ENCODE data around the gene UBAP2L. TPM values are rescaled to one million over a fixed set of nuclear protein-coding genes. Genes with fewer than 3 reads are reported as not detected.

UBAP2L gene, protein sequence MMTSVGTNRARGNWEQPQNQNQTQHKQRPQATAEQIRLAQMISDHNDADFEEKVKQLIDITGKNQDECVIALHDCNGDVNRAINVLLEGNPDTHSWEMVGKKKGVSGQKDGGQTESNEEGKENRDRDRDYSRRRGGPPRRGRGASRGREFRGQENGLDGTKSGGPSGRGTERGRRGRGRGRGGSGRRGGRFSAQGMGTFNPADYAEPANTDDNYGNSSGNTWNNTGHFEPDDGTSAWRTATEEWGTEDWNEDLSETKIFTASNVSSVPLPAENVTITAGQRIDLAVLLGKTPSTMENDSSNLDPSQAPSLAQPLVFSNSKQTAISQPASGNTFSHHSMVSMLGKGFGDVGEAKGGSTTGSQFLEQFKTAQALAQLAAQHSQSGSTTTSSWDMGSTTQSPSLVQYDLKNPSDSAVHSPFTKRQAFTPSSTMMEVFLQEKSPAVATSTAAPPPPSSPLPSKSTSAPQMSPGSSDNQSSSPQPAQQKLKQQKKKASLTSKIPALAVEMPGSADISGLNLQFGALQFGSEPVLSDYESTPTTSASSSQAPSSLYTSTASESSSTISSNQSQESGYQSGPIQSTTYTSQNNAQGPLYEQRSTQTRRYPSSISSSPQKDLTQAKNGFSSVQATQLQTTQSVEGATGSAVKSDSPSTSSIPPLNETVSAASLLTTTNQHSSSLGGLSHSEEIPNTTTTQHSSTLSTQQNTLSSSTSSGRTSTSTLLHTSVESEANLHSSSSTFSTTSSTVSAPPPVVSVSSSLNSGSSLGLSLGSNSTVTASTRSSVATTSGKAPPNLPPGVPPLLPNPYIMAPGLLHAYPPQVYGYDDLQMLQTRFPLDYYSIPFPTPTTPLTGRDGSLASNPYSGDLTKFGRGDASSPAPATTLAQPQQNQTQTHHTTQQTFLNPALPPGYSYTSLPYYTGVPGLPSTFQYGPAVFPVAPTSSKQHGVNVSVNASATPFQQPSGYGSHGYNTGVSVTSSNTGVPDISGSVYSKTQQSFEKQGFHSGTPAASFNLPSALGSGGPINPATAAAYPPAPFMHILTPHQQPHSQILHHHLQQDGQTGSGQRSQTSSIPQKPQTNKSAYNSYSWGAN
- total RNA-seq (2014; rRNA removed; shearing (Covaris generic)): 157 and 164 TPM in 2 replicates
- polyA plus RNA-seq (2016; fragmentation: Nextera tagmentation; extraction: Ambion mirVana): 94.9 and 98.5 TPM in 2 replicates
- long read RNA-seq, partial matches to known transcripts: 3 of 9 reads
- long read RNA-seq, other reads (novel, unspliced or antisense): 5 of 9 reads

DNA sequence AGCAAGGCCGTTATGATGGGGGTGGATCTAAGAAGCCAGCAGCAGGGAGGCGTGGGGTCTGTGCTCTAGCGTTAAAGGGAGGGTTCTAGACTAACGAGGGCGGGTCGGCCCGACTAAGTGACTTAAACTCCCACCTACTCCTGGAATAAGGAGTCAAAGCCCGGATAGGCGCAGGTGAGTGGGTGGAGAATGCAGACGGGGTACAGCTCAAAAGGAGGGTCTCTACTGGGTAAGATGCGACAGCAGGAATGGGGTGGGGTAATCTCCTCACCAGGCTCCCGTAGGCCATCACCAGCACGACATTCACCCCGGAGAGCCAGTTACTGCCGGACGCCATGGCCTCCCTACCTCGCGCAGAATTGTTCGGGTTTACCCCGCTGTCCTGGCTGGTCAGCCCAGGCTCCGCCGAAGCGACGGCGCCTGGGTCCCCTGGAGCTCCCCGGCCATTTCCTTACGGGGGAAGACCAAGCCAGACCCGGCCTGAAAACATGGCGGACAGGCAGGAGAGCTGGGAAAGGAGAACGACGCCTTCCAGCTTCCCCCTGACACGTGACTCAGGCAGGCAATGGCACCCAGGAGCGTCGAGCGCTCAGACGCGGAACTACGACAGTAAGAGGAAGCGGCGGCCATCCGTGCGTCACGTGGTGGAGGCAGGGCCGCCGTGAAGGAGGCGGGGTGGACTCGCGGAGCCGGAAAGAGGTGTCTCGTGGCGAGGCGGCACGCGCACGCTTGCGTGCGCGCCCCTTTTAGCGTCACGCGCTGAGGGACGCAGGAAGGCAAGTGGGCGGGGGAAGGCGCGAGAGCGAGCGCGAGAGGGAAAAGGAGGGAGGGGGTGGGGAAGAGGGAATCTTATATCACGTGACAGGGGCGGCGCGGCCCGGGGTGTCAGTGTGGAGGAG is at the start of gene UBAP2L:
Gene UBAP2L, plus strand, starts transcription at position 885 of the 899 bp plus-strand sequence. CDS start 4,169 bp downstream, outside the sequence.
- peaks cover 4% of the 10 kb centered on the region; the same call in 1 of the 3 replicates for H3K9me3 Mint-ChIP-seq
- H3K36me3 Mint-ChIP-seq (ENCODE audit: low read depth): peaks cover 71% of the 10 kb centered on the region
- Histone ChIP-seq H3K36me3 (ENCODE audit: insufficient read depth) (peaks cover 19% of the 10 kb centered on the region), H3K27me3 (ENCODE audit: insufficient read depth) (no peaks in the 10 kb centered on the region), H3K27ac (ENCODE audit: low read depth) (peak within 1 kb of the TSS; percentile 99), H3F3A (replicated peaks; ENCODE audit: low read depth) (peaks cover 9% of the 10 kb centered on the region; the same call in 1 of the 2 replicates), H3K79me2 (replicated peaks; ENCODE audit: insufficient read depth) (peaks cover 91% of the 10 kb centered on the region), H3K4me1 (ENCODE audit: insufficient read depth) (peaks cover 41% of the 10 kb centered on the region), H2AFZ (peak within 1 kb of the TSS; percentile 70; the same call in 1 of the 2 replicates), H3K4me2 (peak within 1 kb of the TSS; percentile 94), H4K20me1 (replicated peaks; ENCODE audit: insufficient read depth) (peaks cover 6% of the 10 kb centered on the region), H3K4me3 (peak within 1 kb of the TSS; percentile 75), H3K9me2 (ENCODE audit: insufficient read depth) (no peaks in the 10 kb centered on the region)
- peak within 1 kb of the TSS; percentile 100 for H3K27ac Mint-ChIP-seq
- DNase-seq (ENCODE audit: low spot score): peak; percentile 99
- ATAC-seq: peak; percentile 86
- peaks cover 16% of the 10 kb centered on the region for H3K27me3 Mint-ChIP-seq (ENCODE audit: insufficient read depth, low read depth, poor library complexity)
- peak within 1 kb of the TSS; percentile 99 for H3K4me3 Mint-ChIP-seq
- peaks cover 30% of the 10 kb centered on the region for H3K4me1 Mint-ChIP-seq
- TF ChIP-seq ZNF331 (CRISPR knock-in tag; IDR thresholded peaks at IDR 0.05; ENCODE audit: low read depth) (no peak), POLR2AphosphoS5 (IDR thresholded peaks at IDR 0.05; ENCODE audit: low read depth) (peak; percentile 84), CREB1 (CRISPR knock-in tag; IDR thresholded peaks at IDR 0.05; ENCODE audit: low read depth) (peak; percentile 83), STAT1 (IDR thresholded peaks at IDR 0.05; ENCODE audit: unreplicated experiment) (no peak), ZNF114 (CRISPR knock-in tag; IDR thresholded peaks at IDR 0.05) (no peak), EZH2 (IDR thresholded peaks at IDR 0.05; ENCODE audit: low read depth, unreplicated experiment) (no peak), NANOG (IDR thresholded peaks at IDR 0.05; ENCODE audit: borderline replicate concordance) (no peak), EZH2phosphoT487 (IDR thresholded peaks at IDR 0.05; ENCODE audit: unreplicated experiment) (no peak)
- TF ChIP-seq, protein P1, sequence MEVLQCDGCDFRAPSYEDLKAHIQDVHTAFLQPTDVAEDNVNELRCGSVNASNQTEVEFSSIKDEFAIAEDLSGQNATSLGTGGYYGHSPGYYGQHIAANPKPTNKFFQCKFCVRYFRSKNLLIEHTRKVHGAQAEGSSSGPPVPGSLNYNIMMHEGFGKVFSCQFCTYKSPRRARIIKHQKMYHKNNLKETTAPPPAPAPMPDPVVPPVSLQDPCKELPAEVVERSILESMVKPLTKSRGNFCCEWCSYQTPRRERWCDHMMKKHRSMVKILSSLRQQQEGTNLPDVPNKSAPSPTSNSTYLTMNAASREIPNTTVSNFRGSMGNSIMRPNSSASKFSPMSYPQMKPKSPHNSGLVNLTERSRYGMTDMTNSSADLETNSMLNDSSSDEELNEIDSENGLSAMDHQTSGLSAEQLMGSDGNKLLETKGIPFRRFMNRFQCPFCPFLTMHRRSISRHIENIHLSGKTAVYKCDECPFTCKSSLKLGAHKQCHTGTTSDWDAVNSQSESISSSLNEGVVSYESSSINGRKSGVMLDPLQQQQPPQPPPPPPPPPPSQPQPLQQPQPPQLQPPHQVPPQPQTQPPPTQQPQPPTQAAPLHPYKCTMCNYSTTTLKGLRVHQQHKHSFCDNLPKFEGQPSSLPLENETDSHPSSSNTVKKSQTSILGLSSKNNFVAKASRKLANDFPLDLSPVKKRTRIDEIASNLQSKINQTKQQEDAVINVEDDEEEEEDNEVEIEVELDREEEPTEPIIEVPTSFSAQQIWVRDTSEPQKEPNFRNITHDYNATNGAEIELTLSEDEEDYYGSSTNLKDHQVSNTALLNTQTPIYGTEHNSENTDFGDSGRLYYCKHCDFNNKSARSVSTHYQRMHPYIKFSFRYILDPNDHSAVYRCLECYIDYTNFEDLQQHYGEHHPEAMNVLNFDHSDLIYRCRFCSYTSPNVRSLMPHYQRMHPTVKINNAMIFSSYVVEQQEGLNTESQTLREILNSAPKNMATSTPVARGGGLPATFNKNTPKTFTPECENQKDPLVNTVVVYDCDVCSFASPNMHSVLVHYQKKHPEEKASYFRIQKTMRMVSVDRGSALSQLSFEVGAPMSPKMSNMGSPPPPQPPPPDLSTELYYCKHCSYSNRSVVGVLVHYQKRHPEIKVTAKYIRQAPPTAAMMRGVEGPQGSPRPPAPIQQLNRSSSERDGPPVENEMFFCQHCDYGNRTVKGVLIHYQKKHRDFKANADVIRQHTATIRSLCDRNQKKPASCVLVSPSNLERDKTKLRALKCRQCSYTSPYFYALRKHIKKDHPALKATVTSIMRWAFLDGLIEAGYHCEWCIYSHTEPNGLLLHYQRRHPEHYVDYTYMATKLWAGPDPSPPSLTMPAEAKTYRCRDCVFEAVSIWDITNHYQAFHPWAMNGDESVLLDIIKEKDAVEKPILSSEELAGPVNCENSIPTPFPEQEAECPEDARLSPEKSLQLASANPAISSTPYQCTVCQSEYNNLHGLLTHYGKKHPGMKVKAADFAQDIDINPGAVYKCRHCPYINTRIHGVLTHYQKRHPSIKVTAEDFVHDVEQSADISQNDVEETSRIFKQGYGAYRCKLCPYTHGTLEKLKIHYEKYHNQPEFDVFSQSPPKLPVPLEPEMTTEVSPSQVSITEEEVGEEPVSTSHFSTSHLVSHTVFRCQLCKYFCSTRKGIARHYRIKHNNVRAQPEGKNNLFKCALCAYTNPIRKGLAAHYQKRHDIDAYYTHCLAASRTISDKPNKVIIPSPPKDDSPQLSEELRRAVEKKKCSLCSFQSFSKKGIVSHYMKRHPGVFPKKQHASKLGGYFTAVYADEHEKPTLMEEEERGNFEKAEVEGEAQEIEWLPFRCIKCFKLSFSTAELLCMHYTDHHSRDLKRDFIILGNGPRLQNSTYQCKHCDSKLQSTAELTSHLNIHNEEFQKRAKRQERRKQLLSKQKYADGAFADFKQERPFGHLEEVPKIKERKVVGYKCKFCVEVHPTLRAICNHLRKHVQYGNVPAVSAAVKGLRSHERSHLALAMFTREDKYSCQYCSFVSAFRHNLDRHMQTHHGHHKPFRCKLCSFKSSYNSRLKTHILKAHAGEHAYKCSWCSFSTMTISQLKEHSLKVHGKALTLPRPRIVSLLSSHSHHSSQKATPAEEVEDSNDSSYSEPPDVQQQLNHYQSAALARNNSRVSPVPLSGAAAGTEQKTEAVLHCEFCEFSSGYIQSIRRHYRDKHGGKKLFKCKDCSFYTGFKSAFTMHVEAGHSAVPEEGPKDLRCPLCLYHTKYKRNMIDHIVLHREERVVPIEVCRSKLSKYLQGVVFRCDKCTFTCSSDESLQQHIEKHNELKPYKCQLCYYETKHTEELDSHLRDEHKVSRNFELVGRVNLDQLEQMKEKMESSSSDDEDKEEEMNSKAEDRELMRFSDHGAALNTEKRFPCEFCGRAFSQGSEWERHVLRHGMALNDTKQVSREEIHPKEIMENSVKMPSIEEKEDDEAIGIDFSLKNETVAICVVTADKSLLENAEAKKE (CRISPR knock-in tag; IDR thresholded peaks at IDR 0.05): no peak
- TF ChIP-seq, protein P2, sequence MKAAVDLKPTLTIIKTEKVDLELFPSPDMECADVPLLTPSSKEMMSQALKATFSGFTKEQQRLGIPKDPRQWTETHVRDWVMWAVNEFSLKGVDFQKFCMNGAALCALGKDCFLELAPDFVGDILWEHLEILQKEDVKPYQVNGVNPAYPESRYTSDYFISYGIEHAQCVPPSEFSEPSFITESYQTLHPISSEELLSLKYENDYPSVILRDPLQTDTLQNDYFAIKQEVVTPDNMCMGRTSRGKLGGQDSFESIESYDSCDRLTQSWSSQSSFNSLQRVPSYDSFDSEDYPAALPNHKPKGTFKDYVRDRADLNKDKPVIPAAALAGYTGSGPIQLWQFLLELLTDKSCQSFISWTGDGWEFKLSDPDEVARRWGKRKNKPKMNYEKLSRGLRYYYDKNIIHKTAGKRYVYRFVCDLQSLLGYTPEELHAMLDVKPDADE (IDR thresholded peaks at IDR 0.05): peak; percentile 46

Measured in GM23338 (cell line).